ENCODE results near the gene FHIP1B.

FHIP1B gene

DNA sequence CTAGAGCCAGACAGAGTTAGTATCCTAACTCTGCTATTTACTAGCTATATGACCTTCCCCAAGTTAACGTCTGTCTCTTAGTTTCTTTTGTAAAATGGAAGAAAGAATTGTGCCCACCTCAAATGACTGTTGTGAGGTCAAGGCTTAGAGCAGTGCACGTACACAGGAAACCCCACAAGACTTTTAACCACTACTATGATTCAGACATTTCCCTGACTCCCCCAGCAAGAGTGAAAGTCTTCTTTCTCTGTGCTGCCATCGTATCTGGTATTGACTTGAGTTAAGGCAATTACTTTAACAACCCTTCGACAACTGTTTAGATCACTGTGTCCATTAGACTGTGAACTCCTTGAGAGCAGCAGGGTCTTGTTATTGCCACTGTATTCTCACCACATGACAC lies 38.0 kb downstream of the FHIP1B start:
- Histone ChIP-seq H3K79me2 (no peaks in the 10 kb centered on the region), H3K9me3 (ENCODE audit: control insufficient read depth, low read length) (no peaks in the 10 kb centered on the region), H3K9ac (no peak overlapping the region), H2AFZ (no peak overlapping the region), H3K27ac (no peak overlapping the region), H3K36me3 (ENCODE audit: control insufficient read depth, insufficient read depth, low read length) (no peaks in the 10 kb centered on the region), H3K4me3 (ENCODE audit: low read depth, low read length) (no peak overlapping the region), H3K4me2 (ENCODE audit: low read length) (no peak overlapping the region), H3K4me1 (no peaks in the 10 kb centered on the region), H3K27me3 (ENCODE audit: control insufficient read depth, insufficient read depth, low read length) (no peaks in the 10 kb centered on the region)
- TF ChIP-seq, protein P1, sequence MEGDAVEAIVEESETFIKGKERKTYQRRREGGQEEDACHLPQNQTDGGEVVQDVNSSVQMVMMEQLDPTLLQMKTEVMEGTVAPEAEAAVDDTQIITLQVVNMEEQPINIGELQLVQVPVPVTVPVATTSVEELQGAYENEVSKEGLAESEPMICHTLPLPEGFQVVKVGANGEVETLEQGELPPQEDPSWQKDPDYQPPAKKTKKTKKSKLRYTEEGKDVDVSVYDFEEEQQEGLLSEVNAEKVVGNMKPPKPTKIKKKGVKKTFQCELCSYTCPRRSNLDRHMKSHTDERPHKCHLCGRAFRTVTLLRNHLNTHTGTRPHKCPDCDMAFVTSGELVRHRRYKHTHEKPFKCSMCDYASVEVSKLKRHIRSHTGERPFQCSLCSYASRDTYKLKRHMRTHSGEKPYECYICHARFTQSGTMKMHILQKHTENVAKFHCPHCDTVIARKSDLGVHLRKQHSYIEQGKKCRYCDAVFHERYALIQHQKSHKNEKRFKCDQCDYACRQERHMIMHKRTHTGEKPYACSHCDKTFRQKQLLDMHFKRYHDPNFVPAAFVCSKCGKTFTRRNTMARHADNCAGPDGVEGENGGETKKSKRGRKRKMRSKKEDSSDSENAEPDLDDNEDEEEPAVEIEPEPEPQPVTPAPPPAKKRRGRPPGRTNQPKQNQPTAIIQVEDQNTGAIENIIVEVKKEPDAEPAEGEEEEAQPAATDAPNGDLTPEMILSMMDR (IDR thresholded peaks at IDR 0.05), result no peak

DNA sequence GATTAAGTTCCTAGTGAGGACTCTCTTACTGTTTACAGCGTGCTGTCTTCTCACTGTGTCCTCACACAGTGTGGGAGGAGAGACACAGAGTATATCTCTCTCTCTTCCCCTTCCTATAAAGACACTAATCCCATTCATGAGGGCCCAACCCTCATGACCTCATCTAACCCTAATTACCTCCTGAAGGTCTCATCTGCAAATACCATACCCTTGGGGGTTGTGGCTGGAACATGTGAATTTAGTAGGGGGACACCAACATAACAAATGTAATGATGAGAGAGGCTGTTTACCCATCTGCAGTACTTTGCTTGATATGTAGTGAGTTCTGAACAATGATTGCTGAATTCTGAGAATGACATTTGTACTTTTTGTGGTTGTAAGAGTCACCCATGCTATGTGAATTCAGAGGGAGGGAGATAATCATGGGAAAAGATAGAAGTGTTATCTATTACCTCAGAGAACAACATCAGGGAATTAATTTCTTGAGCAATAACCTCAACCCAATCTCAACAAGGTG lies 40.3 kb downstream of the FHIP1B start:
- Histone ChIP-seq H2AFZ (no peak overlapping the region), H3K27ac (no peak overlapping the region), H3K4me3 (ENCODE audit: low read depth, low read length) (no peak overlapping the region), H3K79me2 (no peaks in the 10 kb centered on the region), H3K4me2 (ENCODE audit: low read length) (no peak overlapping the region), H3K36me3 (ENCODE audit: control insufficient read depth, insufficient read depth, low read length) (no peaks in the 10 kb centered on the region), H3K4me1 (no peaks in the 10 kb centered on the region), H3K27me3 (ENCODE audit: control insufficient read depth, insufficient read depth, low read length) (no peaks in the 10 kb centered on the region), H3K9me3 (ENCODE audit: control insufficient read depth, low read length) (no peaks in the 10 kb centered on the region), H3K9ac (no peak overlapping the region)
- TF ChIP-seq, protein P1 (IDR thresholded peaks at IDR 0.05), result no peak

DNA sequence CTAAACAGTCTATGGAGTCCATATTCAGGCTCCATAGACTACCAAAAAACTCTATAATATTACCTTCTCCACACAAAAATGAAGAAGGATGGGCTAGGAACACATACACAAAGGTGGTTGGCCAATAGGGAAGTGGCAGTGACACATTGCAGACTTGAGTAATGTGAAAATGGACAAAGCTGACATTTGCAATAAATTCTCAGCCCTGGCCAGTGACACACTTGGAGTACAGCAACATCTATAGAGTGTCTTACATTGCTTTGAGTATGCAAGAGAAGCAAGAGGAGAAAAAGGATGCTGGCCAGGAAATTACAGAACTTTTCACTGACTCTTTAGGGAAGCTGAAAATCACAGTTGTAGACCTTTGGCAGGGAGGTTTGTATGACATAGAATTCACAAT lies 42.7 kb downstream of the FHIP1B start:
- no peak overlapping the region for H3K4me3 ChIP-seq (ENCODE audit: low read depth, low read length)
- H3K36me3 ChIP-seq (ENCODE audit: control insufficient read depth, insufficient read depth, low read length), result no peaks in the 10 kb centered on the region
- H3K79me2 ChIP-seq, result no peaks in the 10 kb centered on the region
- no peaks in the 10 kb centered on the region for H3K4me1 ChIP-seq
- no peak overlapping the region for H3K9ac ChIP-seq
- TF ChIP-seq, protein P1 (IDR thresholded peaks at IDR 0.05), result no peak
- H3K27me3 ChIP-seq (ENCODE audit: control insufficient read depth, insufficient read depth, low read length), result no peaks in the 10 kb centered on the region
- no peaks in the 10 kb centered on the region for H3K9me3 ChIP-seq (ENCODE audit: control insufficient read depth, low read length)
- H3K27ac ChIP-seq, result no peak overlapping the region
- H3K4me2 ChIP-seq (ENCODE audit: low read length), result no peak overlapping the region
- H2AFZ ChIP-seq, result no peak overlapping the region

DNA sequence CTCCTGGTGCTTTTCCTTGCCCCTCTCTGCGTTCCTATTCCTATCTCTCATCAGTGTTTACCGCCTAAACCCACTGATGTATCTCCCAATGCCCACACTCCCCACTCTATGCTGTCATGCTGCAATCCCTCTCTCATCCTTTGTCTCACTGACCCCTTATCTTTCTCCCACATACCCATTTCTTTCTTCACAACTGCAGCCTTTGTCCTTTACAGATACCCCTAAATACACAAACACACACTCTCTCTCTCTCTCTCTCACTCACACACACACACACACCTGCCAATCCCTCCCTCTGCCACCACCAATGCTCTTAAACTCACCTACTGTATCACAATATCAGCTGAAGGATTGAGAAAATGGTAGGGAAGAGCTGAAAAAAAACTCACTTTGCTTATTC lies 59.0 kb downstream of the FHIP1B start:
- H3K4me3 ChIP-seq (ENCODE audit: low read depth, low read length), result no peak overlapping the region
- no peaks in the 10 kb centered on the region for H3K9me3 ChIP-seq (ENCODE audit: control insufficient read depth, low read length)
- TF ChIP-seq, protein P1 (IDR thresholded peaks at IDR 0.05), result no peak
- H3K79me2 ChIP-seq, result no peaks in the 10 kb centered on the region
- no peaks in the 10 kb centered on the region for H3K4me1 ChIP-seq
- H3K27ac ChIP-seq, result no peak overlapping the region
- no peaks in the 10 kb centered on the region for H3K36me3 ChIP-seq (ENCODE audit: control insufficient read depth, insufficient read depth, low read length)
- H3K9ac ChIP-seq, result no peak overlapping the region
- H3K27me3 ChIP-seq (ENCODE audit: control insufficient read depth, insufficient read depth, low read length), result no peaks in the 10 kb centered on the region
- no peak overlapping the region for H3K4me2 ChIP-seq (ENCODE audit: low read length)
- H2AFZ ChIP-seq, result no peak overlapping the region

GRCh38 chr11:6170226-6170625 lies 64.2 kb downstream of the FHIP1B start, which contains the start of gene OR52B2:
Gene OR52B2 (minus strand): TSS chr11:6170326. CDS start chr11:6170326, 0 bp downstream.
- H3K4me3 ChIP-seq (ENCODE audit: low read depth, low read length), result no peak within 1 kb of the TSS
- H2AFZ ChIP-seq, result no peak within 1 kb of the TSS
- no peaks in the 10 kb centered on the region for H3K4me1 ChIP-seq
- H3K27me3 ChIP-seq (ENCODE audit: control insufficient read depth, insufficient read depth, low read length), result no peaks in the 10 kb centered on the region
- no peak within 1 kb of the TSS for H3K4me2 ChIP-seq (ENCODE audit: low read length)
- H3K27ac ChIP-seq, result no peak within 1 kb of the TSS
- no peaks in the 10 kb centered on the region for H3K9me3 ChIP-seq (ENCODE audit: control insufficient read depth, low read length)
- no peaks in the 10 kb centered on the region for H3K79me2 ChIP-seq
- H3K36me3 ChIP-seq (ENCODE audit: control insufficient read depth, insufficient read depth, low read length), result no peaks in the 10 kb centered on the region
- no peak within 1 kb of the TSS for H3K9ac ChIP-seq
- TF ChIP-seq, protein P1 (IDR thresholded peaks at IDR 0.05), result no peak

All from parathyroid adenoma (tissue), 2 donors.